A549 (cell line): ENCODE results near the gene HOXD12.

ENCODE experiments used
- BHLHE40 ChIP-seq: IDR thresholded peaks from 2 replicates; pipeline ENCODE4 v1.6.1; 2012; ENCODE audit warnings: low read depth, low read length, inconsistent platforms
- CTCF ChIP-seq: fragments of >200 bp; sonication (Bioruptor Twin); formaldehyde crosslinking; IDR thresholded peaks from 3 replicates; pipeline ENCODE4 v1.5.1; 2016
- ELK1 ChIP-seq: fragments of 150-350 bp; IDR thresholded peaks from 2 replicates; pipeline ENCODE4 v1.6.1; 2014; ENCODE audit warnings: low read depth, mild to moderate bottlenecking, low read length
- PBX3 ChIP-seq: IDR thresholded peaks from 2 replicates; pipeline ENCODE4 v1.6.1; 2012

GRCh38 chr2:176128172-176128981, 28.8 kb downstream of the HOXD12 start:
- TF ChIP-seq CTCF (no peak), ELK1 (no peak), BHLHE40 (no peak), PBX3 (no peak)
